GM19372 (cell line): ENCODE data around the gene PPP6R3.

Source experiments
- ATAC-seq: cut with Tn5 transposase; IDR thresholded peaks from one replicate; pipeline ENCODE4 v1.9.1; 2021; ENCODE audit warnings: mild to moderate bottlenecking, low read depth, moderate library complexity; ENCODE audit not compliant: unreplicated experiment

PPP6R3 gene

DNA sequence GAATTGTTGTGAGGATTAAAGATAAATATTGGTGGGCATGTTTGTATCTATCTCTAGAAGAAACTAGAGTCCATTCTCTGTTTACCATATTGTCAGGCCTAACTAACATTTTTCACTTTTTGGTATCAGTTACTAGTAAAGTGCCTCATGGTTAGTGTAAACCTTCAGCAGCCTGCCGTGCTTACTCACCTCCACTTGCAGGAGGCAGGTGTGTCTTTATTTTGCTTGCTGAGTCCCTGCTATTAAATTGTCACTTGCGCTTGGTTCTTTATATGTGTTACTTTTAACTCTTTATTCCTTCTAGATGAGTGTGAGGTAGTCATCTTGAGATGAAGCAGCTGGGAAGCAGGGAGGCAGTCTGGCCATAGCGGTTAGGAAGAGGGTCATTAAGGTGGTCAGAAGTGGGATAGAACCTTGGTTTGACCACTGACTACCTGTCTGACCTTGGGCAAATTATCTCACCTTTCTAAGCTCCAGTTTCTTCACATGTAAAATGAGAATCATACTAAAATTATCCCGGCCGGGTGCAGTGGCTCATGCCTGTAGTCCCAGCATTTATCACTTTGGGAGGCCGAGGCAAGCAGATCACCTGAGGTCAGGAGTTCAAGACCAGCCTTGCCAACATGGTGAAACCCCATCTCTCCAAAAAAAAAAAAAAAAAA, 21.2 kb downstream of the PPP6R3 start:
- no peak for ATAC-seq

DNA sequence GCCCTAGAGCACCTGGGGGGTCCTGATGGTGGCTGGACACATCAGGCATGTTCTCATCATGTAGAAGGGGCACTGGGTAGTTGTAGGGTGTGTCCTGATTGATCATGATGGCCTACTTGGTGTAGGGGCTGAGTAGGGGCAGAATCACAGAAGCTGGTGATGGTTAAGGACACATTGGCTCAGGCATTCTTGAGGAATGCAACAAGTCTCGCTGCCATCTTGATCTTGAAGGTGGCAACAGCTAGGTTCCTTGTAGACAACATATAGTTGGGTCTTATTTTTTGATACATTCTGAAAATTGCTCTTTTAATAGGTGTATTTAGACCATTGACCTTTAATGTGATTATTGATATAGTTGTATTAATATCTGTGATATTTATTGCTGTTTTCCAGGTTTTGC, 28.1 kb downstream of the PPP6R3 start:
- ATAC-seq, result no peak

DNA sequence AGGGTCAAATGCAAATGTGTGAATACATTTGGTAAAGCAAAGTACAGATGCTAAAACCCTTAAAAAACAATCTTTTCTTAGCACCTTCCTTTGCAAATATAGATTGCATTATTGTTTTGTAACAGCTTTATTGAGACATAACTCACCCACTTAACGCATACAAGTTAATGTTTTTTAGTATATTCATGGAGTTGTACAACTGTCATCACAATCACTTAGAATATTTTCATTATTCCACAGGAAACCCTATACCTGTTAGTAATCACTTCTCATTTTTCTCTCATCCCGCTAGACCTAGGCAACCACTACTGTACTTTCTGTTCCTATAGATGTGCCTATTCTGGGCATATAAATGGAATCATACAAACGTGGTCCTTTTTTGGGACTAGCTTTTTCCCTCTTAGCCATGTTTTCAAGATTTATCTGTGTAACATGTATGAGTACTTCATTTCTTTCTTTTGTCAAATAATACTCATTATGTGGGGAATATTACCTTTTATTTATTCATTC, 34.7 kb downstream of the PPP6R3 start:
- ATAC-seq, result no peak

DNA sequence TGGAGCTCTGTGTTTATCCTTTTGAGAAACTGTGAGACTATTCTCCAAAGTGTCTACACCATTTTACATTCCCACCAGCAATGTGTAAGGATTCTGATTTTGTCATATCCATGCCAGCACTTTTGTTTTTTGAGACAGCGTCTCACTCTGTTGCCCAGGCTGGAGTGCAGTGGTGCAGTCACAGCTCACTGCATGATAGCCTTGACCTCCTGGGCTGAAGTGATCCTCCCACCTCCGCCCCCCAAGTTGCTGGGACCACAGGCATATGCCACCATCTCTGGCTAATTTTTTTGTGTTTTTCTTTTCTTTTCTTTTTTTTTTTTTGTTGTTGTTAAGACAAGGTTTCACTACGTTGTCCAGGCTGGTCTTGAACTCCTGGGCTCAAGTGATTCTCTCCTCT, 35.3 kb downstream of the PPP6R3 start:
- no peak for ATAC-seq

DNA sequence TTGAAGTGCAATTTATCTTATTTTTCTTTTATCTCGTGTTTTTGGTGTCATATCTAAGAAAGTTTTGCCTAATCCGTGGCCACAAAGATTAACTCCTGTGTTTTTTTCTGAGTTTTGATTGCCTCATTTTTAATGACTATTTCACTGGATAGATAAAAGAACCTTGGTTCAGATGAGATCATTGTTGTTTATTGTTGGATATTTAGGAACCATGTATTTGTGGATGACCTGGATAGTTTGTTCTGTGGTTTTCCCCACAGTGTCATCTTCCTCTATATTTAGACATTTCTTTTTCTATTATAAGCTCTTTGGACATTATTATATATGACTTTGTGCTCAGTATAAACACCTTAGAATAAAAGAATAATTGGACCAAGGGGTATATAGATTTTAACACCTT, 37.2 kb downstream of the PPP6R3 start:
- ATAC-seq, result no peak

DNA sequence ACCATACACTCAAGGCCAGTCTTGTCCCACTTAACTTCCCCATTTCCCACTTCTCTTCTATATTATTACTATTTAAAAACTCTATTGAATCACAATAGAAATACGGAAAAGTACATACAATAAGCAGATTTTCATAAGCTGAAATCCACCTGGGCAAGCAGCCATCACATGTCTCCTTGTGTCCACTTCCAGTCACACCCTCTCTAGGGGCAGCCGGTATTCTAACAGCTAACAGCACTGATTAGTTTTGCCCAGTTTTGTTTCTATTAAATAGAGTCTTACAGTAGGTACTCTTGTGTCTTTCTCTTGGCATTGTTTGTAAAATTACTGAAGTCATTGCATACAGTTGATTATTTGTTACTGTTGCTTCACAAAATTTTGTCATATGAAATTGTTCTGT, 37.8 kb downstream of the PPP6R3 start:
- ATAC-seq, result no peak

DNA sequence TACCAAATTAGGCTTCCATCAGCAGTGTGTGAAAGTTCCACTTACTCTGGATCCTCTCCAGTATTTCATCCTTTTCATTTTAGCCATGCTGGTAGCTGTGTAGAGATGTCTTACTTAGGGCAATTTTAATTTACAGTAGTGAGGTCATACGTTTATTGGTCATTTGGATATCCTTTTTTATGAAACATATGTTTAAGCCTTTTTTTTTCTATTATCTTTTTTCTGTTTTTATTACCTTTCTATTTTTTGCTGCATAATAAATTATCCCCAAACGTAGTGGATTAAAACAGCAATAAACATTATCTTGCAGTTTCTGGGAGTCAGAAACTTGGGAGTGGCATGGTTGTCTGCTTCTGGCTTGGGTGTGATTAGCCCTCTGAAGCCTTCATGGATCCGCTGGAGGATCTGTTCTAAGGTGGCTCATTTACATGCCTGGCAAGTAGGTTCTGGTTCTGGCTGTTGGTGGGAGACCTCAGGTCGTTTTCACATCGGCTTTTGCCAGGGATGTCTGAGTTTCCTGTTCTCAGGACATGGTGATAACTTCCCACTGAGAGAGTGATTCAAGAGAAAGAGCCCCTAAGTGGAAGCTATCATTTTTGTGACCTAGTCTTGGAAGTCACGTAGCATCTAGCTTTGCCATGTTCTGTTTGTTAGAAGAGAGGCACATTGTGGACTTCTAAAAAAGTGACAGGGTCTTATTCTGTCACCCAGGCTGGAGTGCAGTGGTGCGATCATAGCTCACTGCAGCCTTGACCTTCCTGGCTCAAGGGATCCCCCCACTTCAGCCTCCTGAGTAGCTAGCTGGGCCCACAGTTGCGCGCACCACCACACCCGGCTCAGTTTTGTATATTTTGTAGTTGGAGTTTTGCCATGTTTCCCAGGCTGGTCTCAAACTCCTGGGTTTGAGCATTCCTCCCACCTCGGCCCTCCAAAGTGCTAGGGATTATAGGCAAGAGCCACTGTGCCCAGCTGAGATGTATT, 38.6 kb downstream of the PPP6R3 start:
- ATAC-seq, result no peak

DNA sequence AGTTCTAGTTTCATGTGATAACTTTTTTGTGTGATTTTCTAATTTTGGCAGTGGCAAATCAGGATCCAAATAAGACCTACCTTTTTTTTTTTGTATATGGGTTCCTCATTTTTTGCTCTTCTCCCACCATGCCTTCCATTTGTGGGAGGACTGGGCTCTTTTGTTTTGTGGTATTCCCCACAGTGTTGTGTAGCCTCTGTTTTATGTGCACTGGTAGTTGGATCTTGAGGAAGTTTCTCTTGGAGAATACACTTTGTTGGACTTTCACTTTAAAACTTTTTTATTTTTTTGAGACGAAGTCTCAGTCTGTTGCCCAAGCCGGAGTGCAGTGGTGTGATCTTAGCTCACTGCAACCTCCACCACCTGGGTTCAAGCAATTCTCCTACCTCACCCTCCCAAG, 39.7 kb downstream of the PPP6R3 start:
- no peak for ATAC-seq

DNA sequence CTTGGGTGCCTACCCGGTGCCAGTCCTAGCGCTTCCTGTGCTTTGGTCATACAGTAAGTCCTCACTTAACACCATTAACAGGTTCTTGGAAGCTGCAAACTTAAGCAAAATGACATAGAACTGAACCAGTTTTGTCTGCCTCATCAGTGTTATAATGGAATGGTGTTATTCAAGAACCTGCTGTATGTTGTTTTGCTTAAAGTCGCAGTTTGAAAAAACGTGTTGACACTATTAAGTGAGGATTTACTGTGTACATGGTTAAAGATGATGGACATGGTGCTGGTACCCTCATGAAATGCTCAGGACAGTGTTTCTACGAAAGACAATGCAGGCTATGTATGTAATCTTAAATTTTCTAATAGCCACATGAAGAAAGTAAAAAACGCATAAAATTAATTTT, 41.3 kb downstream of the PPP6R3 start:
- no peak for ATAC-seq

DNA sequence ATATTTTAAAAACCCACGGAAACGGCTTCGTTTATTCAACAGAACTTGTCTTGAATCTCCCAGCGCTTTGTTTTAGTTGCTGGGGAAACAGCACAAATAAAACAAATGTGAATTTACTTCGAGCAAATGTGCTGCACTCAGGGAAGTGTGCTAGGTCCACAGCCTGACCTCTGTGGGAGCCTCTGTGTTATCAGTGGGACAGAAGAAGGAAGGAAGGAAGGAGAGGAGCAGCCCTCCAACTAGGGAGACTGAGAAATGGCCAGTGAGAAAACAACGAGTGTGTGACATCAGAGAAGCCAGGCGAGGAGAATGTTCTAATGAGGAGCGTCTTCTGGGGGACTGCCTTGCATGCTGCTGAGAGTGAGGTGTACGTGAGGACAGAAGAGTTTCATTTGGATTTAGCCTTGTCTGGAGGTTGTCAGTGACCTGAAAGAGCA, 42.7 kb downstream of the PPP6R3 start:
- no peak for ATAC-seq

DNA sequence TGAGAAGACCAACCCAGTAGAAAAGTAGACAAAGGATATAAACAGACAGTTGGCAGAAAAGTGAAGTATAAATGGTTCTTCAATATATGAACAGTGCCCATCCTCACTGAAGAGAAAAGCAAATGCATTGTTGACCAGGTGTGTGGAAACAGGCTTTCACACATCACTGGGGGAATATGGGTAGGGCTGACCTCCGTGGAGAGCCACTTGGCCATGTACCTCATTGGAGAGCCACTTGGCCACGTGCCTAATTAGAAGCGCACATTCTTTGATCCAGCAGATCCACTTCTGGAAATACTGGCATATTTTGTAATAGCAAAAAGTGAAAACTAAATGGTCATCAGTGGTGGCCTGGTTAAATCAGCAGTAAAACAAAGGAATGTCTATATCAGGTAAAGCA, 43.2 kb downstream of the PPP6R3 start:
- ATAC-seq, result no peak

DNA sequence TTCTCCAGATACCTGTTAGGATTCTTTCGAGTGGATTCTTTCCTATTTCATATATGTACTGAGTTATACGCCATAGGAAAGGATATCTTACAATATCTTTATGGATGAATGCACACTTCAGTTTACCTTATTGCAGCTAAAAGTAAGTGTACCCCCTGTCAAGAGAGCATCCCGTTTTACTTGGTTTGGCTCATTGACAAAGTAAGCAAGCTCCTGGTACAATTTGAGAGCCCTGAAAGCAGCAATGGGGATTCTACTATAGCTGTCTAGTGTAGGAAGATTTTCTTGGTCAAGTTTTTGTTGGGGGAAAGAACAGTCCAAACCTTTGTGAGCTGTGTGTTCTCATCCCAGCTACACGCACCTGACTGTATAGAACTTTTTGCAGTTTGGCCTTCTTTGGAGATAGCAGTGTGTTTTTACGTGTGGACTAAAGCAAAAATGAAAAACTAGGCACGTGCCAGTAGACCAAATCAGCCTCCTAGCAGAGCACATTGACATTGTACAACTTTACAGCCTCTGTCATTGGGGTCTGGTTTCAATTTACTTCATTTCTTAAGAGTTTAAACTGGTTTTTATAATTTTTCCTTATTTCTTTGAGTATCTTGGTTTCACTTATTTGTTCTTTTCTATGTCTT, 44.0 kb downstream of the PPP6R3 start:
- no peak for ATAC-seq

DNA sequence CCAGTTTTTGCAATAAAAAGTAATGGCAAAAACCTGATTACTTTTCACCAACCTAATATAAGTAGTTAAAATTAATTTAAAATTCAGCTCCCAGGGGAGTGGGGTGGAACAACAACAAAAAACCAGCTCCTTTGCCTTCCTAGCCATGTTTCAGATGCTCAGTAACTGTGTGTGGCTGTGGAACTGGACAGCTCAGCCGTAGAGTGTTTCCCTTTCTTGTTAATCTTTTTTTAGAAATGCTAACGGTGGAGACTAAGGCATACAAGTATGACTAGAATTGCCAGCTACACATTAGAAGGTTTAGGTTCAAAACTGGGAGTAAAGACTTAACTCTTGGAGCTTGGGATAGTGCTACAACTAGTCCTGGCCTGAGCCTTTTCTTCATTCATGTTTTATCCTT, 45.0 kb downstream of the PPP6R3 start:
- no peak for ATAC-seq

DNA sequence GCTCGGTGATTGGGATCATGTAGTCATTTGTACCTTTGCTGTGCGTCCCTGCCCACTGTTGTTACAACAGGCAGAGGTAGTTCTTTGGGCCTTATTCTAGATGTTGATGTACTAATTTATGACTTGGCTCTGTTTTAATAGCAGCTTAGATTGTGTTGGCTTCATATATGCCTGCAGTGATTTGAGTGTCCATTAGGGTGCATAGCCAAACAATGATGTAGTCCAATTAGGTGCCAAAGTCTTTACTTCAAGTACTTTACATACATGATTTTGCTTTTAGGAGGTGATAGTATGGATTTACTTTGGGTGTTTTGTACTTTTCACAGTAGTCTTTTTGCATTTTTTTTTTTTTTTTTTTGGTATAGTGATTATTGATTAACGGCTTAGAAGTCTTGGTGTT, 46.4 kb downstream of the PPP6R3 start:
- no peak for ATAC-seq

DNA sequence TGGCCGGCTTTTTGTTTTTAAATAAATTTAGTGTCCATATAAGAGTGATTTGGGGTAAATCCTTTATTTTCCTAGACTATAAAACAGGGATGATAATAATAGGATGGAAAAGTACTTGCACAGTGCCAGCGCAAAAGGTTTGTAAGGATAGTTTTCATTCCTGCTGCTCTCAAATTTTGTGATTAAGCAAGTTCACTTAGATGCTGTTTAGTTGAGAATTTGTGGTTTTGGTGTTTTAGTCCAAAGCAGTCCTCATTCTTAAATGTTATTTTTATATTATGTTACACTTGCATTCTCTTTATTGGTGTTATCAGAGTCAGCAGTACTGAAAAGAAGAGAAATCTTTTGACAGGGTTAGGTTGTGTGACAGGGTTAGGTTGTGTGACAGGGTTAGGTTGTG, 47.9 kb downstream of the PPP6R3 start:
- no peak for ATAC-seq

DNA sequence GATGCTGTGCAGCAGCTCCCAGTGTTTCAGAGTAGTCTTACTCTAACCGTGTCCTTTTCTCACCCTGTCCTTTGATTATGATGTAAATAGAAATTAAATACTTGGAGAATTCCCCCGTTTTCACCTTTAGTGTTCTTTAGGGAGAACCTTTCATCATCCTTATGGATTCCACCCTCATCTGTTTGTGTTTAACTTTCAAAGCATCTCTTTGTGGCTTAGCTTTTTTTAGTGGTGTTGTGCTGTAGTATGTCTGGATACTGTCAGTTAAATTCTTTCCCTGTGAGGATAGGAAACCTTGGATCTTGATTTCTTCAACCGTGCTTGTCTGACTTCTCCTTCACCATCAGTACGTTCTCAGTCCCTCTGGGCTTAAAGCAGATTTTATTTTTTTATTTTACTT, 48.5 kb downstream of the PPP6R3 start:
- no peak for ATAC-seq

DNA sequence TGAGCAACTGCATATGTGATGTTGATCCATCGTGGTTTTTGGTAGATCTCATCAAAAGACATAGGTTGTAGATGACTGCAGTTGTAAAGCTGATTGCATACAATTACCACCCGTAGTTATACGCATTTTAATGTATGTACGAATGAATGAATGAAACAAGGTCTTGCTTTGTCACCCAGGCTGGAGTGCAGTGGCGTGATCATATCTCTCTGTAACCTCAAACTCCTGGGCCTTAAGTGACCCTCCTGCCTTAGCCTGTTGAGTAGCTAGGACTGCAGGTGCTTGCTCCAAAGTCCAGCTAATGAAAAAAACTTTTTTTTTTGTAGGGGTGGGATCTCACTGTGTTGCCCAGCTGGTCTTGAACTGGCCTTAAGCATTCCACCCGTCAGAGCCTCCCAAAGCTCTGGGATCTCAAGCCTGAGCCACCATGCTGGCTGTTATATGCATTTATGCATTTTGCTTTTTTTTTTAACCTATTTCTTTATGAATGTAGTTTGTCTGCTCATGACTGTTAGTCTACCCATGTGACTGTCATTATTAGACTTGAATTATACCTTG, 53.5 kb downstream of the PPP6R3 start:
- no peak for ATAC-seq

DNA sequence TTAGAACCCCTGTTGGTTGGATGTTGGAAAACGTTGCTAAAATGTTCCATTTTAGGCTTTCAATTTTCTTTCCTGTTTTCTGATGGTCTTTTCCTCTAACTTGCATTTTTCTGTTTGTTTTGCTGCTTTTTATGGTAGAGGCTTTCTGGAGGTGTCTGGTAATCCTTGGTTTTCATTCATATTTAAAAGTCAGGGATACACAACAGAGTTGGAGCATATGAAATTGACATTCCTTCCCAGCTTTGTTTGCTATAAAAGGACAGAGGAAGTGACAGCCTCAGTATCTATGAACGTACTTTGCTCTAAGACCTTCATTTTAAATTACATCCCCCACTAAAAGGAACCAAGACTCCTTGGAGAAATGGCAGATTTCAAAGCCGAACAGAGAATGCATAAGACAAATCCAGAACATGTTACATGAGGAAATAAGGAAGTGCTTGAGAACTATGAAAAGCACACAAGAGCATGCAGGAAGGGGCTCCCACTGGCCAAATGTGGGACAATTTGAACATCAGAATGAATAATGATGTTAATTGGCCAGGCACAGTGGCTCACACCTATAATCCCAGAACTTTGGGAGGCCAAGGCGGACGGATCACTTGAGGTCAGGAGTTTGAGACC, 56.7 kb downstream of the PPP6R3 start:
- ATAC-seq, result no peak

DNA sequence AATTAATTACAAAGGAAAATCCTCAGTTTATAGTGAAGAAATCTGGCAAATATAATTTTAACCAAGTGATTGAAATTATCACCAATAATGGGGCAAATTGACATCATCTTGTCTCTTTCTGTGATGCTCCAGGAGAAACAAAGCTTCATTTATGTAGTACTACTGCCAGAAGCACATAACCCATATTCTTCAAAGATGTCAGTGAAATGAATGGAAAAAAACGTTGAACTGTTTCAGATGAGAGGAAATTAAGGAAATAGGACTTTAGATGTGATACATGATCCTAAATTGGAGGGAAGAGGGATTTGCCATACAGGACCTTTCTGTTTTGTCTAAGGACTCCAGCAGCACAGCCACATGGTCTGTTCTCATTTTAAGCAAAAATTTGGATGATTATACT, 57.6 kb downstream of the PPP6R3 start:
- no peak for ATAC-seq

DNA sequence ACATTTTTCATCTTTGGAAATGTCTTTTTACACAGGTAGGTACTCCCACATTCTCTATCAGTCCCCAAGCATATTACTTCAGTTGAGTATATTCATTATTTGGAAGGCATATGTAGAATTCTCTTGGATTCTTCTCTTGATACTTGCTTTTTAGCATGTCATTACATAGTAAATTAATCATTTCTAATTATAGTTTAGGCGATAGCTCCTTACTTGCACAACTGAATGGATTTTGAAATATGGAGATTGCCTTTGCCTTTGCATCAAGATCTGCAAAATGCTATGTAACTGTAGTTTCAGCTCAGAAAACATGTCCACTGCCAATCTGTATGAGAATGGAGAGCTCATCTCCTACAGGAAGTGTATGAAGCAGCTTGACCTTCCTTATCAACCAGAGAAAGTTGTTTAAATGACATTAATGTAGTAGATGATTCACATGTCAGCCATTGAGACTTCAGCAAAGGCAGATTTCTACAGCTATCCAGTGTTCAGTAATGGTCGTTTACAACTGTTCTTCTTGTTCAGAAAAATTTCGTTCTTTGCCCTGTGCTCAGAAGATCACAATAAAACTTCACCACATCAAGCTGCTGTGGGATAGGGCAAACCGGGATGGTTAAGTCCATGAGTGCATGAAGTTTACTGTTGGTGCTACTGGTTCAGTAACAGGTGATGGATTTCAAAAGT, 61.6 kb downstream of the PPP6R3 start:
- no peak for ATAC-seq
